ENCODE results near the gene DGCR2.

GRCh38 chr22:19134874-19135273, 12.7 kb upstream of the DGCR2 start:
- TF ChIP-seq CTCF (IDR thresholded peaks at IDR 0.05; ENCODE audit: insufficient read depth, low read length, poor library complexity, severe bottlenecking) = no peak
- TF ChIP-seq EZH2phosphoT487 (conservative IDR thresholded peaks at IDR 0.05; ENCODE audit: low read length) = no peak
